Mucosa of descending colon (tissue), 3 donors: ENCODE data around the gene RAP2B. TPM values are rescaled to one million over a fixed set of nuclear protein-coding genes. Genes with fewer than 3 reads are reported as not detected.
"Not testable (repeated sequence)": the region's sequence is repeated elsewhere in the genome, so short reads cannot be mapped to it uniquely, and the experiment has no call there.

ENCODE experiments used
- ATAC-seq: fragments of 200-7000 bp; cut with Tn5 transposase; one replicate; pipeline ENCODE4 v1.9.1; 2020; ENCODE audit warnings: mild to moderate bottlenecking, moderate library complexity
- DNase-seq, 3 donors: peaks; one replicate each; pipeline ENCODE4 v3.0.0-alpha.2; 2020
- H3K36me3 ChIP-seq: fragments of 200-600 bp; one replicate; pipeline ENCODE4 v1.8.0; 2021; ENCODE audit warnings: low read depth, mild to moderate bottlenecking
- H3K4me1 ChIP-seq: fragments of 200-600 bp; one replicate; pipeline ENCODE4 v1.8.0; 2021; ENCODE audit warnings: low read depth, mild to moderate bottlenecking
- H3K4me3 ChIP-seq: fragments of 200-600 bp; one replicate; pipeline ENCODE4 v1.8.0; 2021; ENCODE audit warnings: mild to moderate bottlenecking
- H3K9me3 ChIP-seq: fragments of 200-600 bp; one replicate; pipeline ENCODE4 v1.8.0; 2021; ENCODE audit warnings: mild to moderate bottlenecking
- intact Hi-C, 2 donors: fragments of 100-400 bp; cut with DNase I in 1 of 2; cut with micrococcal nuclease in 1 of 2; formaldehyde crosslinking; loops; one replicate each; pipeline versions ENCODE4 v1.11.0 to v1.11.1; 2022; cut with DNase I, micrococcal nuclease
- long read RNA-seq, 2 donors: library from polyadenylated mRNA; unstranded; transcript quantifications; one replicate each; pipeline ENCODE4 v2.0.0, GENCODE V29; 2019 to 2021
- total RNA-seq, 3 donors: library from RNA; stranded (reverse); fragmentation: NEBNext Ultra II Directional in 2 of 3; extraction: Animal tissue kit (Norgen Biotek cat#: 25700) in 2 of 3; gene quantifications; one replicate each; pipeline versions ENCODE4 v1.2.1 to v1.2.4, GENCODE V29; 2021 to 2023
- TF ChIP-seq, protein P1 (sequence below): fragments of 200-600 bp; IDR thresholded peaks from one replicate; pipeline ENCODE4 v1.8.0; 2022; ENCODE audit warnings: antibody characterized with exemption, mild to moderate bottlenecking
- donor health status: DM: no; HTN: no; CAD: no; lungs with moderate emphysema.
- donor health status: DM: no; HTN: no; CAD: no.
- donor health status: DM: no; HTN: yes; CAD: no.

Gene RAP2B
- 10 to 100 TPM; 12.4 to 14.4 (median 14.2) TPM for total RNA-seq
- long read RNA-seq, donor 1, full-length matches to known transcripts, result 20 of 20 reads
- long read RNA-seq, donor 1, partial matches to known transcripts, result 0 of 20 reads
- long read RNA-seq, donor 1, other reads (novel, unspliced or antisense), result 0 of 20 reads
- long read RNA-seq, donor 2, full-length matches to known transcripts, result 42 of 42 reads
- long read RNA-seq, donor 2, partial matches to known transcripts, result 0 of 42 reads
- long read RNA-seq, donor 2, other reads (novel, unspliced or antisense), result 0 of 42 reads

DNA sequence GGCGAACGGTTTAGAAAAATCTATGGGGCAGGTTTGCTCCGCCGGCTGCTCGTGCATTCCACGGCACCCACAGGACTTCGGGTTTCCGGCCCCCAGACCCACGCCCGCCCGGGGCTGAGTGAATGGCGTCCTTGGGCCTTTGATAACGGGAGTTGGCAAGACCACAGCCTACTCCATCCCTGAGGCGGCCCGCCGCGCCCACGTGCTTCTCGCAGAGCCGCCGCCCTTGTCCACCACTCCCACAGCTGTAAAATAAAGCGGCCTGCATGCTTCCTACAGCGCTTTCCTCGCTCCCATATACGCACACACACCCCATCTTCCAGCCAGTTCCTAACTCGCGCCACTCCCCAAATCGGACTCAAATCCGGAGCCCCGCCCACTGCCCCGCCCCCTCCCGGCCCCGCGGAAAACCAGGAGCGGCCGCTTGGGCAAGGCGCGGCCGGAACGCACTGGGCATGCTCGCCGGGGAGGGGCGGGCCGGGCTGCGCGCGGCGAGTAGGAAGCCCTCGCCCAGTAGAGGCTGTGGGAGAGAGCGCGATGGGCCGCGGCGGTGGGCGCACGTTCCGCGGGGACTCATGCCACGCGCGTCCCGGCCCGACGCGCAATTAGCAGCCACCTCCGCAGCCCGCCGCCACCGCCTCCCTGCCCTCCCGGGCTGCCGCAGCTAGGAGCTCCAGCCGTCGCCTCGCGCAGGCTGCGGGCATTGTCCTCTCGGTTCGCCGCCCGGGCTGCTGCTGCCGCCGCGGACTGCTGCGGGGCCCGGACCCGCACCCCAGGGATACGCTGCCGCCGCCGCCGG lies at the start of gene RAP2B:
TSS of gene RAP2B (plus strand) at position 513 of the 799 bp plus-strand sequence. CDS start 468 bp downstream, outside the sequence.
- Histone ChIP-seq H3K36me3 (no peaks in the 10 kb centered on the region), H3K4me1 (peaks cover 25% of the 10 kb centered on the region), H3K9me3 (no peaks in the 10 kb centered on the region), H3K4me3 (peak within 1 kb of the TSS; percentile 66)
- intact Hi-C loops, result loop anchor here in 1 of 2 donors (10.0 kb wide), 1 partner anchor 117 kb away; no protein-coding TSS in a partner anchor
- peak; percentile 99 to 100 (median 99) for DNase-seq
- peak; percentile 86 for ATAC-seq
- TF ChIP-seq, protein P1, sequence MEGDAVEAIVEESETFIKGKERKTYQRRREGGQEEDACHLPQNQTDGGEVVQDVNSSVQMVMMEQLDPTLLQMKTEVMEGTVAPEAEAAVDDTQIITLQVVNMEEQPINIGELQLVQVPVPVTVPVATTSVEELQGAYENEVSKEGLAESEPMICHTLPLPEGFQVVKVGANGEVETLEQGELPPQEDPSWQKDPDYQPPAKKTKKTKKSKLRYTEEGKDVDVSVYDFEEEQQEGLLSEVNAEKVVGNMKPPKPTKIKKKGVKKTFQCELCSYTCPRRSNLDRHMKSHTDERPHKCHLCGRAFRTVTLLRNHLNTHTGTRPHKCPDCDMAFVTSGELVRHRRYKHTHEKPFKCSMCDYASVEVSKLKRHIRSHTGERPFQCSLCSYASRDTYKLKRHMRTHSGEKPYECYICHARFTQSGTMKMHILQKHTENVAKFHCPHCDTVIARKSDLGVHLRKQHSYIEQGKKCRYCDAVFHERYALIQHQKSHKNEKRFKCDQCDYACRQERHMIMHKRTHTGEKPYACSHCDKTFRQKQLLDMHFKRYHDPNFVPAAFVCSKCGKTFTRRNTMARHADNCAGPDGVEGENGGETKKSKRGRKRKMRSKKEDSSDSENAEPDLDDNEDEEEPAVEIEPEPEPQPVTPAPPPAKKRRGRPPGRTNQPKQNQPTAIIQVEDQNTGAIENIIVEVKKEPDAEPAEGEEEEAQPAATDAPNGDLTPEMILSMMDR, result no peak

DNA sequence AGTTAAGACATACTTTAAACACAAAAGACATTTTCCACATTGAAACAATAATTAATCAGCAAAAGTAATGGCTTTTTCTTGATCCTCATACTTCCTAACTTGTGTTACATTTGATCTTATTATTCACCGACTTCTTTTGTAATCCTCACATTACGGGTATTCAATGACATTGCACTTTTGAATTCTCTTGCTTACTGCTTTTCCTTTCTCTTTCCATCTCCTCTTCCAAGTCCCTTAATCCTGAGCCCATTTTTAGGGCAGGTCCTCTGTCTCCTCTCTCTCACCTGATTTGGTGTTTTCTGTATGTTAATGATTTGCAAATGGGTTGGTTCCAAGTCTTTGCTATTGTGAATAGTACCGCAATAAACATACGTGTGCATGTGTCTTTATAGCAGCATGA lies 48.5 kb upstream of the RAP2B start:
- TF ChIP-seq, protein P1, result no peak
- DNase-seq (no peak), ATAC-seq (no peak)
- Histone ChIP-seq H3K9me3 (no peaks in the 10 kb centered on the region), H3K4me1 (no peaks in the 10 kb centered on the region), H3K4me3 (no peak overlapping the region), H3K36me3 (no peaks in the 10 kb centered on the region)
- intact Hi-C loops, result no loop called here

DNA sequence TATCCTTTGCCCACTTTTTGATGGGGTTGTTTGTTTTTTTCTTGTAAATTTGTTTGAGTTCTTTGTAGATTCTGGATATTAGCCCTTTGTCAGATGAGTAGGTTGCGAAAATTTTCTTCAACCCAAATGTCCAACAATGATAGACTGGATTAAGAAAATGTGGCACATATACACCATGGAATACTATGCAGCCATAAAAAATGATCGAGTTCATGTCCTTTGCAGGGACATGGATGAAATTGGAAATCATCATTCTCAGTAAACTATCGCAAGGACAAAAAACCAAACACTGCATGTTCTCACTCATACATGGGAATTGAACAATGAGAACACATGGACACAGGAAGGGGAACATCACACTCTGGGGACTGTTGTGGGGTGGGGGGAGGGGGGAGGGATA lies 47.8 kb upstream of the RAP2B start:
- H3K9me3 ChIP-seq, ATAC-seq, H3K4me1 ChIP-seq, intact Hi-C loops, DNase-seq, H3K36me3 ChIP-seq, H3K4me3 ChIP-seq: not testable (repeated sequence)

DNA sequence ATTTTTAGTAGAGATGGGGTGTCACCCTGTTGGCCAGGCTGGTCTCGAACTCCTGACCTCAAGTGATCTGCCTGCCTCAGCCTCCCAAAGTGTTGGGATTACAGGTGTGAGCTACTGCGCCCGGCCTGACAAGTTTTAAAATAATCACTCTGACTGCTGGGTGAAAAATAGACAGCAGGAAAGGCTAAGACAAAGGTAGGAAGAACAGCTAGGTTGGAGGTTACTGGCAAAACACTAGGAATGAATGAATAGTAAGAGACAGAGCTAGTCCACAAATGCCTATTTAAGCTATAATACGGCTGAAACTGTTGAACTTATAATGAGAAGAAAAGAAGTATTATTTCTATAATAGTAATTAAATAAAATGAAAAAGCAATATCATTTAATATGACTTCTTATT lies 46.7 kb upstream of the RAP2B start:
- DNase-seq (no peak), ATAC-seq (no peak)
- intact Hi-C loops, result no loop called here
- no peaks in the 10 kb centered on the region for H3K36me3 ChIP-seq
- no peak overlapping the region for H3K4me3 ChIP-seq
- H3K4me1 ChIP-seq, result no peaks in the 10 kb centered on the region
- TF ChIP-seq, protein P1, result no peak
- H3K9me3 ChIP-seq, result no peaks in the 10 kb centered on the region

DNA sequence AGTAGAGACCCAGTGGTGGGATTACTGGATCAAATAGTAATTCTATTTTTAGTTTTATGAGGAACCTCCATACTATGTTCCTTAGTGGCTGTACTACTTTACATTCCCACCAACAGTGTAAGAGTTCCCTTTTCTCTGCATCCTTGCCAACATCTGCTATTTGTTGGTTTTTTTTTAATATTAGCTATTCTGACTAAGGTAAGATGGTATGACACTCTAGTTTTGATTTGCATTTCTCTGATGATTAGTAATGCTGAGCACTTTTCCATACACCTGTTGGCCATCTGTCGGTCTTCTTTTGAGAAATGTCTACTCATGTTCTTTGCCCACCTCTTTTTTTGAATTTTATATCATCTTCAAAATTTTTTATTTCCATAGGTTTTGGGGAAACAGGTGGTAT lies 34.2 kb upstream of the RAP2B start:
- H3K9me3 ChIP-seq, result no peaks in the 10 kb centered on the region
- H3K4me3 ChIP-seq, result no peak overlapping the region
- intact Hi-C loops, result no loop called here
- DNase-seq, result no peak
- no peaks in the 10 kb centered on the region for H3K36me3 ChIP-seq
- TF ChIP-seq, protein P1, result no peak
- ATAC-seq, result no peak
- no peaks in the 10 kb centered on the region for H3K4me1 ChIP-seq

DNA sequence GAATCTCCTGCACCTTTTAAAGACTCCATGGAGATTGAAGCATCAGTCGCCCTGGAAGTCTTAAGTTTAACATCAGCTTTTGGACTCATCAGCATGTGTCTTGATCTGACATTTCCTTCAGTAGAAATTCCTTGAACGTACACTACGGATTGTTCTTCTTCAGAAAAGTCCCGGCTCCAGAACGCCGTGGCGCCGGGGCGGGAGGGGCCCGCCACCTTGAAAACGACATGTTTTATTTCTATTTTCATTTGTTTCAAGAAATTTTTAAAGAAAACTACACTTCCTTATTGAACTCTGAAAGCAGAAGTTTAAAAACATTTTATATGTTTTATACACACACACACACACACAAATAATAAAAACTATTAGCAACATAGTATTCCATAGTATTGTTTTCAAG lies 32.6 kb upstream of the RAP2B start:
- Histone ChIP-seq H3K4me3 (no peak overlapping the region), H3K36me3 (no peaks in the 10 kb centered on the region), H3K4me1 (no peaks in the 10 kb centered on the region), H3K9me3 (no peaks in the 10 kb centered on the region)
- DNase-seq, result no peak
- intact Hi-C loops, result no loop called here
- TF ChIP-seq, protein P1, result no peak
- no peak for ATAC-seq
